HFFc6 (cell line): ENCODE data around the gene KIAA1549. TPM values are rescaled to one million over a fixed set of nuclear protein-coding genes. Genes with fewer than 3 reads are reported as not detected.
"Not testable (repeated sequence)": the region's sequence is repeated elsewhere in the genome, so short reads cannot be mapped to it uniquely, and the experiment has no call there.

Source experiments
- DNase-seq: peaks from one replicate; pipeline ENCODE4 v3.0.0-alpha.2; 2018
- H3K27ac Mint-ChIP-seq: 2 replicates; pipeline ENCODE4 v1.8.0; 2020; ENCODE audit warnings: mild to moderate bottlenecking, mixed read lengths
- H3K27me3 Mint-ChIP-seq: 2 replicates; pipeline ENCODE4 v1.8.0; 2021; ENCODE audit warnings: mild to moderate bottlenecking, moderate library complexity, mixed read lengths; ENCODE audit not compliant: insufficient read depth
- H3K36me3 Mint-ChIP-seq: 2 replicates; pipeline ENCODE4 v1.8.0; 2021; ENCODE audit warnings: low read depth, mixed read lengths
- H3K4me1 Mint-ChIP-seq: 2 replicates; pipeline ENCODE4 v1.8.0; 2020; ENCODE audit warnings: low read depth, mixed read lengths
- H3K4me3 Mint-ChIP-seq: 2 replicates; pipeline ENCODE4 v1.8.0; 2020; ENCODE audit warnings: mild to moderate bottlenecking, moderate library complexity, mixed read lengths
- H3K9me3 Mint-ChIP-seq: 2 replicates; pipeline ENCODE4 v1.8.0; 2020; ENCODE audit warnings: mild to moderate bottlenecking, mixed read lengths
- total RNA-seq, 6 experiments: library from RNA; stranded (reverse); fragmentation: NEBNext Ultra II Directional; extraction: Animal tissue kit (Norgen Biotek cat#: 25700); gene quantifications; 2 replicates in 1 of 6; 3 replicates in 5 of 6; pipeline ENCODE4 v1.2.3, GENCODE V29; 2021
- TF ChIP-seq, protein P1 (sequence below): fragments of 200-600 bp; sonication (generic); IDR thresholded peaks from 2 replicates; pipeline ENCODE4 v1.5.0; 2021; ENCODE audit warnings: antibody characterized with exemption, mild to moderate bottlenecking

The KIAA1549 gene
- total RNA-seq, 6 experiments from 2014 or later, result 7.0 to 13.3 (median 7.9) TPM

DNA sequence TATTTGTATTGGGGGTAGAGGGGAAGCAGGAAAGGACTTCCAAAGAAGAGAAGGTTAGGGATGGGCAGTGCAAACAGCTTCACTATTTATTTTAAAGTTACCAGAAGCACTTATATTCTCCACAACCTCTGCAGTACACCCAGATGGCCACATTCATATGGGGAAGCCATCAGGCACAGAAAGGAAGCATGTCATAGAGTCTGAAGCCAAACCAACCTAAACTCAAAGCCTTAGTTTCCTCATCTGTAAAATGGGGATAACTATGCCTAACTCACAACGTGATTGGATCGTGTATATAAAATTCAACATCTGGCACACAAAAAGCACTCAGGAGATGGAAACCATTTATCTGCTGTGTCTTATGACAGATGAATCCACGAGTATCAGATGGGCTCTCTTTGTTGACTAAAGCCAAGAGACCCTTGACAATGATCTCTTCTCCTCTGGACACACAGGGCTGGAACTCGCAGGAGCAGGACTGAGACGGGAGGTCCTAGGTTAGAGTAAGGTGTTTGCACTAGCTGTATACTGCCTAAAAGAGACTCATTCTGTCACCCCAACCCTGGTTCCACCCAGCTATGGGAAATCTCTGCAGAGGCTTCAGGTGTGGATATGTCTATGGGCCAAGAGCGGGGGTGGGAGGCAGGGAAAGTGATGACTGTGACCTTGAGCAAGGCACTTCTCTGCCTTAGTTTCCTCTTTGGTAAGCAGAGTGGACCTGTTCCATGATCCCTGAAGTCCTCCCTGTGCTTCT, 1.8 kb downstream of the KIAA1549 start:
- H3K36me3 Mint-ChIP-seq, result peaks cover 5% of the 10 kb centered on the region; the same call in 1 of the 2 replicates
- peak overlapping the region; percentile 91 for H3K4me3 Mint-ChIP-seq
- H3K27me3 Mint-ChIP-seq, result peaks cover 2% of the 10 kb centered on the region; the same call in 1 of the 2 replicates
- DNase-seq, result peak; percentile 27
- TF ChIP-seq, protein P1, sequence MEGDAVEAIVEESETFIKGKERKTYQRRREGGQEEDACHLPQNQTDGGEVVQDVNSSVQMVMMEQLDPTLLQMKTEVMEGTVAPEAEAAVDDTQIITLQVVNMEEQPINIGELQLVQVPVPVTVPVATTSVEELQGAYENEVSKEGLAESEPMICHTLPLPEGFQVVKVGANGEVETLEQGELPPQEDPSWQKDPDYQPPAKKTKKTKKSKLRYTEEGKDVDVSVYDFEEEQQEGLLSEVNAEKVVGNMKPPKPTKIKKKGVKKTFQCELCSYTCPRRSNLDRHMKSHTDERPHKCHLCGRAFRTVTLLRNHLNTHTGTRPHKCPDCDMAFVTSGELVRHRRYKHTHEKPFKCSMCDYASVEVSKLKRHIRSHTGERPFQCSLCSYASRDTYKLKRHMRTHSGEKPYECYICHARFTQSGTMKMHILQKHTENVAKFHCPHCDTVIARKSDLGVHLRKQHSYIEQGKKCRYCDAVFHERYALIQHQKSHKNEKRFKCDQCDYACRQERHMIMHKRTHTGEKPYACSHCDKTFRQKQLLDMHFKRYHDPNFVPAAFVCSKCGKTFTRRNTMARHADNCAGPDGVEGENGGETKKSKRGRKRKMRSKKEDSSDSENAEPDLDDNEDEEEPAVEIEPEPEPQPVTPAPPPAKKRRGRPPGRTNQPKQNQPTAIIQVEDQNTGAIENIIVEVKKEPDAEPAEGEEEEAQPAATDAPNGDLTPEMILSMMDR, result peak; percentile 56
- peaks cover 36% of the 10 kb centered on the region for H3K4me1 Mint-ChIP-seq
- H3K27ac Mint-ChIP-seq, result no peak overlapping the region
- no peaks in the 10 kb centered on the region for H3K9me3 Mint-ChIP-seq

DNA sequence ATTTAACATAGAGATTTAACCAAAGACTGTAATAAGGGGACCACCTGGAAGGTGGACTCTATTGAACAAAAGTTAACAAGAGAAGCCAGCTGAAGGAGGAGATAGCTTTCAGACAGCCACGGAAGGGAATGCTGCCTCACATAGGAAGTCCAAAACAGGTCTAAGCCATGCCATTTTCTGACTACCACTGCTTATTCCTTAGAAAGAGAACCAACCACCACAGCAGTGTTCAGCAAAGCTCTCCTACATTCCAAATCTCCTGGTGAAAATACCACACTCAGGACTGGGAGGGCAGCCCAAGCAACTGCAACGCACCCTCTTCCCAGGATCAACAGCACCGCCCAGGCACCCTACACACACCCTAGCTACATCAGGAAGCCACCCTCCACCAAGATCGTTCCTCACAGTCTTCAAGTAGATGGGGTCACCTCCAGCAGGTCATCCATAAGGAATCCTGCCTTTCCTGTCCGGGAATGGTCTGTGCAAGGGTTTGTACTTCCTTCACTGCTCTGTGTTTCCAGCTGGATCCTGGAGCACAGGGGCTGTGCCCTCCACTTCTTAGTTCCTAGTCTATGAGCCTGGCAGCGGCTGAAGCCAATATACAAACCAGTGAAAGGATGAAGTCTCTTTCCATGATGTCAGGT, 2.5 kb downstream of the KIAA1549 start:
- H3K9me3 Mint-ChIP-seq, result no peaks in the 10 kb centered on the region
- H3K4me1 Mint-ChIP-seq, result peaks cover 36% of the 10 kb centered on the region
- no peak overlapping the region for H3K4me3 Mint-ChIP-seq
- no peak for DNase-seq
- TF ChIP-seq, protein P1, result no peak
- peaks cover 2% of the 10 kb centered on the region; the same call in 1 of the 2 replicates for H3K27me3 Mint-ChIP-seq
- H3K36me3 Mint-ChIP-seq, result peaks cover 5% of the 10 kb centered on the region; the same call in 1 of the 2 replicates
- no peak overlapping the region for H3K27ac Mint-ChIP-seq

DNA sequence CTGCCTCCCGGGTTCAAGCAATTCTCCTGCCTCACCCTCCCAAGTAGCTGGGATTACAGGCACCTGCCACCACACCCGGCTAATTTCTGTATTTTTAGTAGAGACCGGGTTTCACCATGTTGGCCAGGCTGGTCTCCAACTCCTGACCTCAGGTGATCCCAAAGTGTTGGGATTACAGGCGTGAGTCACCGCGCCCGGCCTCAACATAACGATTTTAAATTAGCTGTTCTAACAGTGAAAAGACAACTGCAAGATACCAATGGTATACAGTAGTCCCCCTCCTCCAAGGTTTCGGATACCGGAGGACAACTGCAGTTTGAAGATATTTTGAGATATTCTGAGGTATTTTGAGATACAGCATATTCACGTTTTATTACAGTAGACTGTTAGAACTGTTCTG, 5.0 kb downstream of the KIAA1549 start:
- H3K36me3 Mint-ChIP-seq, H3K27ac Mint-ChIP-seq, H3K4me3 Mint-ChIP-seq, H3K9me3 Mint-ChIP-seq, DNase-seq, H3K27me3 Mint-ChIP-seq: not testable (repeated sequence)
- H3K4me1 Mint-ChIP-seq, result peaks cover 30% of the 10 kb centered on the region

DNA sequence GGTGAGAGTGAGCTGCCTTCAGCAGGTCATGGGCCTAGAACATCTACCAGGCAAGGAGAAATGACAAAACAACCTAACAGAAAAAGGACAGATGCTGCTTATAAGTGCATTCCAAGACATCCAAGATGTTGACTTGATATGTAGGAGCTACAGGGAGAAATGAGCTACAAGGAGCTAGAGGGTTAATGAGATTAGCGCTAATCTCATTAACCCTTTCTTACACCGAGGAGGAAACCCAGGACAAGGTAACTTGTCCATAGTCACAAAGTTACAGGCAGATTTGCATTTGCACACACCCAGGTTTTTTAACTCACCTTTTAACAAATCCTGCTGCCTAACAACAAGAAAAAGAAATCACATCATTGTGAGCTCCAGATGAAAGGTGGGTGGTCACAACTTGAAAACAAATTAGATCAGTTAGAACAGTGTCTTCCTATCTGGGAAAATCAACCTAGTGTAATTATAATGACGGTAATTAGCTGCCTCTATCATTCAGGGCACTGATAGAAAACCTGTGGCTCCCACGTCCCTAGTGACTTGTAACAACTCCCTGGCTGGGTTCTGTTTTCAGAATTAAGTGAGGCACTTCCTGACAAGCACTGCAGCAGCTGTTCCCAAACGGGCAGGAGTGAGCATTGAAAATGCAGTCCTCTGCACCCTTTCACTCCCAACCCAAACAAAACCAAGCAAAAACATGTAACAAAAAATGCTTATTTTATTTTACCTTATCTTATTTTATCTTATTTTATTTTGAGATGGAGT, 5.7 kb downstream of the KIAA1549 start:
- H3K27me3 Mint-ChIP-seq, result no peaks in the 10 kb centered on the region; the same call in 1 of the 2 replicates
- H3K27ac Mint-ChIP-seq, result no peak overlapping the region
- H3K36me3 Mint-ChIP-seq, result peaks cover 5% of the 10 kb centered on the region; the same call in 1 of the 2 replicates
- DNase-seq, result no peak
- H3K4me1 Mint-ChIP-seq, result peaks cover 30% of the 10 kb centered on the region
- H3K4me3 Mint-ChIP-seq, result no peak overlapping the region
- H3K9me3 Mint-ChIP-seq, result no peaks in the 10 kb centered on the region
- TF ChIP-seq, protein P1, result no peak

DNA sequence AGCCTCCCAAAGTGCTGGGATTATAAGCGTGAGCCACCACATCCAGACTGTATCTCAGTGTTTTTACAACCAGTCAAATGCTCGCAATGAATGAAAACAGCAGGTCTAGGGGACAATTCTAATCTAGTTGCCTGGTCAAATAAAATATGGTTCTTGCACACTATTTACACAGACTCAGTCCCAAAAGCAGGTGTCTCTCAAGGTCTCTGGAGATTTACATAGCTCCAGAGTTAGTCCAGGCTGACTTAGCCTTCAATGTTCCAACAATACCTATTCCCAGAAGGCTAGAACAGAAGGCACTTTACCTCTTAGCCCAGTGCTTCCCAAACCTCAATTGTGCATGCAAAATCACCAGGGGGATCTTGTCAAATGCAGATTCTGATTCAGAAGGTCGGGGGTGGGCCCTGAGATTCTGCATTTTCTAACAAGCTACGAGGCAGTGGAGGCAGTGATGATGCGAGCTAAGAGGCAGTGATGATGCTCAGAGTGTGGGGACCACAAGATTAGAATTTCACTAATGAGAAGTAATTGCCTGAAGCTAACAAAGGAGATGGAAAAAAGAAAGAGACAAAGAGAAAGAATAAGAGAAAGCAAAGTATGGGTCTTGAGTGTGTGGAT, 6.4 kb downstream of the KIAA1549 start:
- H3K36me3 Mint-ChIP-seq, result peaks cover 5% of the 10 kb centered on the region; the same call in 1 of the 2 replicates
- H3K27ac Mint-ChIP-seq, result no peak overlapping the region
- no peak overlapping the region for H3K4me3 Mint-ChIP-seq
- H3K4me1 Mint-ChIP-seq, result peaks cover 22% of the 10 kb centered on the region
- DNase-seq, result no peak
- TF ChIP-seq, protein P1, result no peak
- H3K9me3 Mint-ChIP-seq, result no peaks in the 10 kb centered on the region
- H3K27me3 Mint-ChIP-seq, result no peaks in the 10 kb centered on the region; the same call in 1 of the 2 replicates
